A673 (cell line): ENCODE results near the gene KRT7.

Experiments used
- CTCF ChIP-seq: fragments of 300-800, 200-600 bp; sonication (generic); conservative IDR thresholded peaks from 2 replicates; pipeline ENCODE4 v1.5.1; 2017; ENCODE audit warnings: low read depth, mild to moderate bottlenecking, antibody characterized with exemption, low read length, moderate library complexity, mixed read lengths
- EZH2 ChIP-seq: fragments of 200-600 bp; sonication (generic); IDR thresholded peaks from 2 replicates; pipeline ENCODE4 v1.6.1; 2017; ENCODE audit warnings: borderline replicate concordance, low read depth, mild to moderate bottlenecking, mixed read lengths, antibody characterized with exemption, low read length; ENCODE audit not compliant: poor library complexity, severe bottlenecking

DNA sequence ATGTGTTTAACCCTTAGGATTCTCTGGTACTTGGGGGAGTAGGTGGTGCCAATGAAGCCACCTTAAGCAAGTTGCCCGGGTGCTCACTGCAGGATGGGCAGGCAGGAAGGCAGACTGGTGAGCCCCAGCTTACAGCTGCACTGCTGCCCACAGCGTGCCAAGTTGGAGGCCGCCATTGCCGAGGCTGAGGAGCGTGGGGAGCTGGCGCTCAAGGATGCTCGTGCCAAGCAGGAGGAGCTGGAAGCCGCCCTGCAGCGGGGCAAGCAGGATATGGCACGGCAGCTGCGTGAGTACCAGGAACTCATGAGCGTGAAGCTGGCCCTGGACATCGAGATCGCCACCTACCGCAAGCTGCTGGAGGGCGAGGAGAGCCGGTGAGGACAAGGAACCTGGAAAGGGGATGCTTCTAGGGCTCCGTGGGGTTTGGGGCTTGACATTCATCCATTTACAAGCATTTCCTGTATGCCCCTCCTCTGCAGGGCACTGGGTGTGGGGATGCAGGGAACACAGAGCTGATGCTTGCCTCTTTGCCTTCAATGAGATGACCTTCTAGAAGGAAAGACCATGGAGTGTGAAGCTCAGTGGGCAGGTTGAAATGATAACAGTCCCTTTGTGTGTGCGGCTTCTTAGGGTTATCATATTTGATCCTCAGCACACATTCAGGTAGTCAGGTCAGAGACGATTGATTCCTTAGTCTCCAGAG lies 12.4 kb downstream of the KRT7 start:
- TF ChIP-seq CTCF (no peak), EZH2 (no peak)
